Spleen (tissue), 7 donors: ENCODE data around the gene ZNF746.

Experiments used
- POLR2A ChIP-seq, 3 donors: fragments of 450-650 bp; IDR thresholded peaks; one replicate each; pipeline ENCODE4 v1.5.1; 2017; ENCODE audit warnings: antibody characterized with exemption in 3 of 3, mild to moderate bottlenecking in 1 of 3
- TF ChIP-seq, protein P1 (sequence below), 11 experiments: fragments of 200-600 bp in 7 of 11; fragments of 450-650 bp in 4 of 11; sonication (generic) in 4 of 11; IDR thresholded peaks in 8 of 11; conservative IDR thresholded peaks in 3 of 11; 1 replicate in 7 of 11; 2 replicates in 4 of 11; pipeline versions ENCODE4 v1.4.0 to v1.8.0; 2016 to 2021; ENCODE audit warnings: antibody characterized with exemption in 11 of 11, inconsistent platforms in 4 of 11, mild to moderate bottlenecking in 1 of 11
- donor health status: DM: no; HTN: no; CAD: no; lungs with moderate emphysema.
- donor health status: DM: no; HTN: no; CAD: no.
- donor health status: DM: no; HTN: no; CAD: no.

- TF ChIP-seq, protein P1, sequence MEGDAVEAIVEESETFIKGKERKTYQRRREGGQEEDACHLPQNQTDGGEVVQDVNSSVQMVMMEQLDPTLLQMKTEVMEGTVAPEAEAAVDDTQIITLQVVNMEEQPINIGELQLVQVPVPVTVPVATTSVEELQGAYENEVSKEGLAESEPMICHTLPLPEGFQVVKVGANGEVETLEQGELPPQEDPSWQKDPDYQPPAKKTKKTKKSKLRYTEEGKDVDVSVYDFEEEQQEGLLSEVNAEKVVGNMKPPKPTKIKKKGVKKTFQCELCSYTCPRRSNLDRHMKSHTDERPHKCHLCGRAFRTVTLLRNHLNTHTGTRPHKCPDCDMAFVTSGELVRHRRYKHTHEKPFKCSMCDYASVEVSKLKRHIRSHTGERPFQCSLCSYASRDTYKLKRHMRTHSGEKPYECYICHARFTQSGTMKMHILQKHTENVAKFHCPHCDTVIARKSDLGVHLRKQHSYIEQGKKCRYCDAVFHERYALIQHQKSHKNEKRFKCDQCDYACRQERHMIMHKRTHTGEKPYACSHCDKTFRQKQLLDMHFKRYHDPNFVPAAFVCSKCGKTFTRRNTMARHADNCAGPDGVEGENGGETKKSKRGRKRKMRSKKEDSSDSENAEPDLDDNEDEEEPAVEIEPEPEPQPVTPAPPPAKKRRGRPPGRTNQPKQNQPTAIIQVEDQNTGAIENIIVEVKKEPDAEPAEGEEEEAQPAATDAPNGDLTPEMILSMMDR (IDR thresholded peaks at IDR 0.05 in 8 of 11, conservative IDR thresholded peaks at IDR 0.05 in 3 of 11) = no peak
- no peak for TF ChIP-seq POLR2A (IDR thresholded peaks at IDR 0.05)
Observed at GRCh38 chr7:149444287-149444686, 53.3 kb downstream of the ZNF746 start.
